Measurements from ENCODE around the gene LZTFL1.

LZTFL1 gene

GRCh38 chr3:45777746-45778386 lies 64.1 kb downstream of the LZTFL1 start:
- no peak for TF ChIP-seq ZNF274 (IDR thresholded peaks at IDR 0.05; ENCODE audit: low read depth, low read length)
- H3K4me3 ChIP-seq (ENCODE audit: low read length), result no peak overlapping the region

DNA sequence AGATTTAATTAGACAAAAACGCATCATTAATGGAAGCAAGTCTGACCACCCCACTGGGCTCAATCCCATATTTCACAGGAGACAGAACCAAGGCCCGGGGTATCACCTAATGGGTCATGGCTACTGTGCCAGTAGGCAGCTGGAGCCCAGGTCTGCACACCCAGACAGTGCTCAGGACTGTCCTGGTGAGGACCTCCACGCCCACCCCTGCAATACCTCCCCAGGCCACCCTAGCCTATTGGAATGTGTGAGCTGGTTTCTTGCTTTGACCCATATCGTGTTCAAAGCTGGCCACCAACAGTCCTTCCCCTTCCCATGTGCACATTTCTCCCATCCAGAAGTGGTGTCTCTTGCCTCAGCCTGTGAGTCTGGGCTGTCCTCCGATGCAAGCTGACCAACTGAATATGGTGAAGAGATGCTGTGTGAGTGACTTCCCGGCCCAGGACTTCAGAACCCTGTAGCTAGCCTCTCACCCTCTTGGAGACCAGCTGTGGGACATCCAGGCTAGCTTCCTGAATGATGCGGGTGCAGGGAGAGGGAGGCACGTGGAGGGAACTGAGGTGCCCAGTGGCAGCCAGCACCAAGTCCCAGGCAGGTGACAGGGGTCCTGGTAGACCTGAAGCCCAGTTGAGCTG lies 64.7 kb downstream of the LZTFL1 start:
- TF ChIP-seq ZNF274 (IDR thresholded peaks at IDR 0.05; ENCODE audit: low read depth, low read length), result no peak
- no peak overlapping the region for H3K4me3 ChIP-seq (ENCODE audit: low read length)

GRCh38 chr3:45776611-45777010 lies 65.3 kb downstream of the LZTFL1 start:
- H3K4me3 ChIP-seq (ENCODE audit: low read length), result no peak overlapping the region
- no peak for TF ChIP-seq ZNF274 (IDR thresholded peaks at IDR 0.05; ENCODE audit: low read depth, low read length)

DNA sequence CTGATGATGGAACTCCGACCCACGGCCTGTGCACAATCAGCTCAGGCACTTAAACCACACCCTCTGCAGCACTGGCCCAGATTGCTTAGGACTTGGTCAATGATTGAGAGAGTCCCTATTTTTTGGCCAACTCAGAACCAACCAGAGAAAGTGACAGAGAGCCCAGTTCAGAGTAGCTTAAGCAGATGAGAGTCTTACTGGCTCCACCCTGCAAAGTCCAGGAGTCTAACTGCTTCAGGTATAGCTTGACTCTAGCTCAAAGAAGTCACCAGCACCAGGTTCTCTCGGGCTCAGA lies 65.7 kb downstream of the LZTFL1 start:
- no peak for TF ChIP-seq ZNF274 (IDR thresholded peaks at IDR 0.05; ENCODE audit: low read depth, low read length)
- no peak overlapping the region for H3K4me3 ChIP-seq (ENCODE audit: low read length)

- no peak for TF ChIP-seq ZNF274 (IDR thresholded peaks at IDR 0.05; ENCODE audit: low read depth, low read length)
- H3K4me3 ChIP-seq (ENCODE audit: low read length), result no peak overlapping the region
Observed at GRCh38 chr3:45775571-45776300, 66.2 kb downstream of the LZTFL1 start.

DNA sequence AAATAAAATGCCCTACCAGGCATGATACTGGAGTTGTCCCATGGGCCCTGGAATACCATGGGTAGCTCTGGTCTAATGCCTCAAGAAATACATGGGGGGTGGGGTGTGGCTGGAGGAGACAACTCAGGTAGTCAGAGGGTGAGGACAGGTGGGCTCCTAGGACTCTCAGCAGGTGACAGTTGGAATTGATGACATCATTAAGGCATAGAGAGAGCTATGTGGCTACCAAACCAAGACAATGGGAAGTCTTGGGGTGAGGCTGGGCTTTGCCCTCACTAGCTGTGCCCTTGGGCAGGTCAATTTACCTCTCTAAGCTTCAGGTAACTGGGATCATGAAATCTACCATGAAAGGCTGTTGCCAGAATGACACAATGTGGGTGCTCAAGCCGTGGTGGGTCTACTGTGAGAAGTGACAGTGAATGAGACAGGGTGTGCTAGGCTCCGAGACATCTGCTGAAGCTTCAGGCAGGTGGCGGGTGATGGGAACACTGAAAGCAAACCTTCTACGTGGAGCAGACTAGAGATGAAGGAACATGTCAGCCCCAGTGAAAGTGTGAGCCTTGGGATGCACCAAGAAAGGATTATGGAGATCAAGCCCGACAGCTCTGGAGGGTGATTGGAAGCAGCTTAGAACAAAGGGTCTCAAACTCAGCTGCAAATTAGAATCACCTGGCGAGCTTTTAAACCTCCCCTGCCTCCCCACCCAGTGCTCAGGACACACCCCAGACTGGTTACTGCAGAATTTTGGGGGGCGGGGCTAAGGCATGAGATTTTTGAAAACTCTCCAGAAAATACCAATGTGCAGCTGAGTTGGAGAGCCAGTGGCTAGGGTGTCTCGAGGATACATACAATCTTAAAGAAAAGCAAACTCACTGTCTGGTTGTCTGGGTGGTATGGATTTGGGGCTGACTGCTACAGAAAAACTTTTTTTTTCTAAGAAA lies 67.1 kb downstream of the LZTFL1 start:
- no peak for TF ChIP-seq ZNF274 (IDR thresholded peaks at IDR 0.05; ENCODE audit: low read depth, low read length)

GRCh38 chr3:45773714-45774449 lies 68.0 kb downstream of the LZTFL1 start:
- TF ChIP-seq ZNF274 (IDR thresholded peaks at IDR 0.05; ENCODE audit: low read depth, low read length), result no peak

More for the DNA sequence above, 67.1 kb downstream of the LZTFL1 start:
- no peak overlapping the region for H3K4me3 ChIP-seq (ENCODE audit: low read length)

More at GRCh38 chr3:45773714-45774449, 68.0 kb downstream of the LZTFL1 start:
- H3K4me3 ChIP-seq (ENCODE audit: low read length), result no peak overlapping the region
